Neural progenitor cell (in vitro differentiated cells): ENCODE data around the gene EDEM2. TPM values are rescaled to one million over a fixed set of nuclear protein-coding genes. Genes with fewer than 3 reads are reported as not detected.
"Not testable (repeated sequence)": the region's sequence is repeated elsewhere in the genome, so short reads cannot be mapped to it uniquely, and the experiment has no call there.

Experiments
- DNase-seq: peaks from one replicate; pipeline ENCODE4 v3.0.0-alpha.2; 2016; ENCODE audit warnings: low spot score
- H2AFZ ChIP-seq: fragments of 200-600 bp; sonication (generic); replicated peaks from 2 replicates; pipeline ENCODE4 v1.6.1; 2016; ENCODE audit warnings: antibody characterized with exemption
- H3F3A ChIP-seq: fragments of 200-600 bp; sonication (generic); 2 replicates; pipeline ENCODE4 v1.6.1; 2016; ENCODE audit warnings: antibody characterized with exemption, low read depth
- H3K27ac ChIP-seq: fragments of 200-600 bp; sonication (generic); 2 replicates; pipeline ENCODE4 v1.5.1; 2016; ENCODE audit warnings: mild to moderate bottlenecking
- H3K27me3 ChIP-seq: fragments of 200-600 bp; sonication (generic); 2 replicates; pipeline ENCODE4 v1.6.1; 2016; ENCODE audit warnings: mild to moderate bottlenecking, moderate library complexity
- H3K36me3 ChIP-seq: fragments of 200-600 bp; sonication (generic); 2 replicates; pipeline ENCODE4 v1.5.1; 2016
- H3K4me1 ChIP-seq: fragments of 200-600 bp; sonication (generic); 2 replicates; pipeline ENCODE4 v1.6.1; 2016; ENCODE audit warnings: mixed run types
- H3K4me2 ChIP-seq: fragments of 200-600 bp; sonication (generic); 2 replicates; pipeline ENCODE4 v1.6.1; 2016
- H3K4me3 ChIP-seq: fragments of 200-600 bp; sonication (generic); 2 replicates; pipeline ENCODE4 v1.5.1; 2016
- H3K79me2 ChIP-seq: fragments of 200-600 bp; sonication (generic); 2 replicates; pipeline ENCODE4 v1.6.1; 2016; ENCODE audit warnings: low read depth
- H3K9ac ChIP-seq: fragments of 200-600 bp; sonication (generic); 2 replicates; pipeline ENCODE4 v1.6.1; 2016
- H3K9me3 ChIP-seq: fragments of 200-600 bp; sonication (generic); 2 replicates; pipeline ENCODE4 v1.5.1; 2016; ENCODE audit warnings: low read depth
- H4K20me1 ChIP-seq: fragments of 200-600 bp; sonication (generic); 2 replicates; pipeline ENCODE4 v1.6.1; 2016; ENCODE audit warnings: low read depth
- H3K27ac Mint-ChIP-seq: 3 replicates; pipeline ENCODE4 v1.8.0; 2021; ENCODE audit warnings: mixed read lengths
- H3K27me3 Mint-ChIP-seq: 2 replicates; pipeline ENCODE4 v1.8.0; 2022; ENCODE audit warnings: low read depth, mild to moderate bottlenecking, inconsistent platforms, moderate library complexity, mixed read lengths; ENCODE audit not compliant: insufficient read depth
- H3K36me3 Mint-ChIP-seq: 3 replicates; pipeline ENCODE4 v1.8.0; 2021; ENCODE audit warnings: mixed read lengths
- H3K4me1 Mint-ChIP-seq: 3 replicates; pipeline ENCODE4 v1.8.0; 2021; ENCODE audit warnings: mixed read lengths
- H3K4me3 Mint-ChIP-seq: 3 replicates; pipeline ENCODE4 v1.8.0; 2021; ENCODE audit warnings: mild to moderate bottlenecking, moderate library complexity, mixed read lengths
- H3K9me3 Mint-ChIP-seq: 3 replicates; pipeline ENCODE4 v1.8.0; 2020; ENCODE audit warnings: mixed read lengths
- EZH2 ChIP-seq: fragments of 200-600 bp; sonication (generic); IDR thresholded peaks from 2 replicates; pipeline ENCODE4 v1.6.1; 2017; ENCODE audit warnings: antibody characterized with exemption, mild to moderate bottlenecking, moderate library complexity
- EZH2phosphoT487 ChIP-seq: fragments of 200-600 bp; sonication (generic); IDR thresholded peaks from 2 replicates; pipeline ENCODE4 v1.6.1; 2017; ENCODE audit warnings: antibody characterized with exemption
- total RNA-seq: library from RNA; depleted of rRNA; stranded (reverse); fragments of >200 nt; gene quantifications from 2 replicates; pipeline ENCODE4 v1.2.3, GENCODE V29; 2015; ENCODE audit warnings: low replicate concordance
- TF ChIP-seq, protein P1 (sequence below): fragments of 200-600 bp; sonication (generic); IDR thresholded peaks from 2 replicates; pipeline ENCODE4 v1.5.1; 2017; ENCODE audit warnings: antibody characterized with exemption, mild to moderate bottlenecking

The EDEM2 gene
- total RNA-seq, 1 donor from 2014 or later = 9.3 TPM

DNA sequence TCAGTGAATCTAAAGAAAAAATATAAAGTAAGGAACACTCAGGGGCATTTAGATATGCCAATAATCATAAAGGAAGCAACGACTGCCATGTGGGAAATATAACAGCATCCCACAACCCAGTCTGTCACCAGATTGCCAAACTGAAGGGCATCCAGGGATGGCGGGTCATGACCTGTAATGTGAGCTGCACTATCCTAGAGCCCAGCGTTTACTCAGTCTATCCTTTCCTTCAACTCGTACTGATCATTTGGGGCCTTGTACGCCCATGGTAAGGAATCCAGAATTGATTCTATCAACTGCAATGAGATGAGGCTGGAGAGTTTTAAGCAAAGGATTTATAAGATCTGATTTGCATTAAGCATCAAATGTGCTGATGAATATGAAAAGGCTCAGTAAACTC is 59.8 kb downstream of the EDEM2 start:
- no peak overlapping the region for H3K27ac ChIP-seq
- no peak for DNase-seq
- H3K36me3 ChIP-seq = no peaks in the 10 kb centered on the region
- Mint-ChIP-seq H3K27ac (no peak overlapping the region), H3K36me3 (peaks cover 14% of the 10 kb centered on the region), H3K4me3 (no peak overlapping the region), H3K27me3 (peaks cover 2% of the 10 kb centered on the region), H3K9me3 (no peaks in the 10 kb centered on the region), H3K4me1 (peaks cover 16% of the 10 kb centered on the region)
- peaks cover 43% of the 10 kb centered on the region for H4K20me1 ChIP-seq
- peaks cover 22% of the 10 kb centered on the region for H3F3A ChIP-seq
- H2AFZ ChIP-seq = no peak overlapping the region
- no peak overlapping the region for H3K9ac ChIP-seq
- no peak overlapping the region for H3K4me3 ChIP-seq
- H3K4me1 ChIP-seq = peaks cover 6% of the 10 kb centered on the region
- TF ChIP-seq EZH2phosphoT487 (no peak), EZH2 (no peak)
- TF ChIP-seq, protein P1, sequence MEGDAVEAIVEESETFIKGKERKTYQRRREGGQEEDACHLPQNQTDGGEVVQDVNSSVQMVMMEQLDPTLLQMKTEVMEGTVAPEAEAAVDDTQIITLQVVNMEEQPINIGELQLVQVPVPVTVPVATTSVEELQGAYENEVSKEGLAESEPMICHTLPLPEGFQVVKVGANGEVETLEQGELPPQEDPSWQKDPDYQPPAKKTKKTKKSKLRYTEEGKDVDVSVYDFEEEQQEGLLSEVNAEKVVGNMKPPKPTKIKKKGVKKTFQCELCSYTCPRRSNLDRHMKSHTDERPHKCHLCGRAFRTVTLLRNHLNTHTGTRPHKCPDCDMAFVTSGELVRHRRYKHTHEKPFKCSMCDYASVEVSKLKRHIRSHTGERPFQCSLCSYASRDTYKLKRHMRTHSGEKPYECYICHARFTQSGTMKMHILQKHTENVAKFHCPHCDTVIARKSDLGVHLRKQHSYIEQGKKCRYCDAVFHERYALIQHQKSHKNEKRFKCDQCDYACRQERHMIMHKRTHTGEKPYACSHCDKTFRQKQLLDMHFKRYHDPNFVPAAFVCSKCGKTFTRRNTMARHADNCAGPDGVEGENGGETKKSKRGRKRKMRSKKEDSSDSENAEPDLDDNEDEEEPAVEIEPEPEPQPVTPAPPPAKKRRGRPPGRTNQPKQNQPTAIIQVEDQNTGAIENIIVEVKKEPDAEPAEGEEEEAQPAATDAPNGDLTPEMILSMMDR = no peak
- no peaks in the 10 kb centered on the region for H3K9me3 ChIP-seq
- no peak overlapping the region for H3K4me2 ChIP-seq
- no peaks in the 10 kb centered on the region for H3K27me3 ChIP-seq
- peaks cover 97% of the 10 kb centered on the region for H3K79me2 ChIP-seq

DNA sequence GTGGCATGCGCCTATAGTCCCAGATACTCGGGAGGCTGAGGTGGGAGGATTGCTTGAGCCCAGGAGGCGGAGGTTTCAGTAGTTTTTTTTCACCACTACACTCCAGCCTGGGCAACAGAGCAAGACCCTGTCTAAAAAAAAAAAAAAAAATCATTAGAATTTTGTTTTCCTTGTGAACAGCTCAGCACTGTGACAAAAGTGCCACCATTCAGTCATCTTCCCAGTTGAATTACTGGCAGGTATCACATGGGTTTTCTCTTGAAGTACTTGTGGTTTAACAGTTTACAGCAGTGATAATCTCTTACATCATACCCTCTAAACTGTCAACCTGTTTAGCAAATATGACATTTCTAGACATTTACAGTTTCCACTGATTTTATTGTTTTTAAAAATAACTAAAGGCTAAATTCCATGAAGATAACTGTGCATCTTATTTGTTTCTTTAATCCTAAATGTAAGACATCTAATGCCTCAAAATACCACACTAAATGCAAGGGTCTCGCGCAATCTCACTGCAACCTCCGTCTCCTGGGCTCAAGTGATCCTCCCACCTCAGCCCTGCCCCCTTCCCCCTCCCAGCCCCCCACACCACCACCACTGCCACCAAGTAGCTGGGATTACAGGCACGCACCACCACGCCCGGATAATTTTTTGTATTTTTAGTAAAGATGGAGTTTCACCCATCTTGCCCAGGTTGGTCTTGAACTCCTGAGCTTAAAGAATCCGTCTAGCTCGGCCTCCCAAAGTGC is 61.5 kb downstream of the EDEM2 start:
- no peak for DNase-seq
- Histone ChIP-seq H3K4me3 (no peak overlapping the region), H3K36me3 (no peaks in the 10 kb centered on the region), H3K9me3 (no peaks in the 10 kb centered on the region), H3K4me2 (no peak overlapping the region), H2AFZ (no peak overlapping the region), H4K20me1 (peaks cover 47% of the 10 kb centered on the region), H3F3A (peaks cover 14% of the 10 kb centered on the region), H3K27ac (no peak overlapping the region), H3K9ac (no peak overlapping the region), H3K4me1 (no peaks in the 10 kb centered on the region), H3K79me2 (peaks cover 97% of the 10 kb centered on the region), H3K27me3 (no peaks in the 10 kb centered on the region)
- peaks cover 12% of the 10 kb centered on the region for H3K36me3 Mint-ChIP-seq
- H3K4me3 Mint-ChIP-seq = no peak overlapping the region
- no peaks in the 10 kb centered on the region for H3K9me3 Mint-ChIP-seq
- peaks cover 2% of the 10 kb centered on the region for H3K27me3 Mint-ChIP-seq
- H3K4me1 Mint-ChIP-seq = peaks cover 4% of the 10 kb centered on the region
- H3K27ac Mint-ChIP-seq = no peak overlapping the region
- TF ChIP-seq, protein P1 = no peak
- TF ChIP-seq EZH2phosphoT487 = no peak
- no peak for TF ChIP-seq EZH2

DNA sequence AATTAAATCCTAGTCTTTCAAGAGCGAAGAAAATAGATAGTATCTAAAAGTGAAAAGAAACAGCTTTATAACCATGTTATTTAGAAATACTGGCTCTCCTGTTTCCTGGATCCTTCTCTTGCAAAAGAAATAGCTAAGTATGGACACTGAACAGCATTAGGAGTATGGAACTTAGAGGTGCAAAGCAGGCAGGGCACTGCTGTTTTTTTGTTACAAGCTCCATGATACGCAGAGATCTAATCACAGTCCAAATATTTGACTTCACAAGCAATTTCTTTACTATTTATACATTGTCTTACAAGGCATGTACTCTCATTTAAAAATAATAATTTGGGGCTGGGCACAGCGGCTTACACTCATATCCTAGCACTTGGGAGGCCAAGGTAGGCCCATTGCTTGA is 62.1 kb downstream of the EDEM2 start:
- no peaks in the 10 kb centered on the region for H3K27me3 ChIP-seq
- no peaks in the 10 kb centered on the region for H3K36me3 ChIP-seq
- peaks cover 12% of the 10 kb centered on the region for H3F3A ChIP-seq
- Mint-ChIP-seq H3K9me3 (no peaks in the 10 kb centered on the region), H3K27me3 (peaks cover 2% of the 10 kb centered on the region), H3K27ac (no peak overlapping the region), H3K4me1 (peaks cover 3% of the 10 kb centered on the region), H3K36me3 (peaks cover 12% of the 10 kb centered on the region), H3K4me3 (no peak overlapping the region)
- H3K27ac ChIP-seq = no peak overlapping the region
- no peak overlapping the region for H3K4me2 ChIP-seq
- no peaks in the 10 kb centered on the region for H3K9me3 ChIP-seq
- TF ChIP-seq, protein P1 = no peak
- TF ChIP-seq EZH2 = no peak
- no peak for TF ChIP-seq EZH2phosphoT487
- H3K79me2 ChIP-seq = peaks cover 97% of the 10 kb centered on the region
- no peak for DNase-seq
- no peak overlapping the region for H3K9ac ChIP-seq
- H2AFZ ChIP-seq = no peak overlapping the region
- H3K4me1 ChIP-seq = no peaks in the 10 kb centered on the region
- peaks cover 47% of the 10 kb centered on the region for H4K20me1 ChIP-seq
- no peak overlapping the region for H3K4me3 ChIP-seq

DNA sequence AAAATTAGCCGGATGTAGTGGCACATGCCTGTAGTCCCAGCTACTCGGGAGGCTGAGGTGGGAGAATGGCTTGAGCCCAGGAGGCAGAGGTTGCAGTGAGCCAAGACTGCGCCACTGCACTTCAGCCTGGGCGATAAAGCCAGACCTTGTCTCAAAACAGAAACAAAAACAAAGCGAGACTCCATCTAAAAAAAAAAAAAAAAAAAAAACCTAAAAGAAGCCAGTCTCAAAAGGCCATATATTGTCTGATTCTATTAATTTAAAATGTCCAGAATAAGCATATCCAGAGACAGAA is 66.8 kb downstream of the EDEM2 start:
- H3K9me3 Mint-ChIP-seq = peaks cover 22% of the 10 kb centered on the region
- H3K27me3 Mint-ChIP-seq, H3K4me3 ChIP-seq, H3K27me3 ChIP-seq, H3K4me1 Mint-ChIP-seq, H3K4me3 Mint-ChIP-seq, H3K4me1 ChIP-seq, H2AFZ ChIP-seq, H3K4me2 ChIP-seq, H3K9ac ChIP-seq, H3K27ac Mint-ChIP-seq, DNase-seq, H3F3A ChIP-seq, H3K27ac ChIP-seq, H3K9me3 ChIP-seq: not testable (repeated sequence)
- Histone ChIP-seq H4K20me1 (peaks cover 25% of the 10 kb centered on the region), H3K36me3 (peaks cover 18% of the 10 kb centered on the region), H3K79me2 (peaks cover 79% of the 10 kb centered on the region)
- peaks cover 36% of the 10 kb centered on the region for H3K36me3 Mint-ChIP-seq
